GM18520 (cell line): ENCODE data around the gene BEGAIN.
"Not testable (repeated sequence)": the region's sequence is repeated elsewhere in the genome, so short reads cannot be mapped to it uniquely, and the experiment has no call there.

Experiments
- ATAC-seq: cut with Tn5 transposase; IDR thresholded peaks from one replicate; pipeline ENCODE4 v1.9.1; 2021; ENCODE audit not compliant: unreplicated experiment

BEGAIN gene

DNA sequence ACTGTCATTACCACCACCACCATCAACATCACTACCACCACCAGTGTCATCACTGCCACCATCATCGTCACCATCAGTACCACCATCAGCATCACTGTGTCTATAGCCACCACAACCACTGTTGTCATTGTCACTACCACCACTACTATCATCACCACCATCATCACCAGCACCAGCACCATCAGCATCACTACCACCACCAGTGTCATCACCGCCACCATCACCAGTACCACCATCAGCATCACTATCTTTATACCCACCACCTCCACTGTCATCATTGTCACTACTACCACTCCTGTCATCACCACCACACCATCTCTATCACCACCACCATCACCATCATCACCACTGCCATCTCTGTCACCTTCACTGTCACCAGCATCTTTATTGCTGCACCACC is 60.6 kb downstream of the BEGAIN start:
- no peak for ATAC-seq

GRCh38 chr14:100526057-100526456 is 61.2 kb downstream of the BEGAIN start:
- no peak for ATAC-seq

GRCh38 chr14:100525615-100526014 is 61.6 kb downstream of the BEGAIN start:
- ATAC-seq = no peak

DNA sequence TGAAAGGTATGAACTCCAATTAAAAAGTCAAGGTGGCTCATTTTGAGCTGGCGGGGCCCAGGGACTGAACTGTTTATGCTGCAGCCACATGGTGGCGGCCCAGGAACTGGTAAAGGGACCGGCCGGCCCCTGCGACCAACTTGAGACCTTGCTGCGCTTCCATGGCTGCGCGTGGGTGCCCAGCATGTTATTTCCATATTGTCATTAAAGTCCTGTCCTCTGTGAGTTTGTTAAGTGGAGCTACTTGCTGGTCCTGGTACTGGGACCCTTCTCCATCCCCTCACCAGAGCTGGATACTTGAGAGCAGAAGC is 62.3 kb downstream of the BEGAIN start:
- no peak for ATAC-seq

DNA sequence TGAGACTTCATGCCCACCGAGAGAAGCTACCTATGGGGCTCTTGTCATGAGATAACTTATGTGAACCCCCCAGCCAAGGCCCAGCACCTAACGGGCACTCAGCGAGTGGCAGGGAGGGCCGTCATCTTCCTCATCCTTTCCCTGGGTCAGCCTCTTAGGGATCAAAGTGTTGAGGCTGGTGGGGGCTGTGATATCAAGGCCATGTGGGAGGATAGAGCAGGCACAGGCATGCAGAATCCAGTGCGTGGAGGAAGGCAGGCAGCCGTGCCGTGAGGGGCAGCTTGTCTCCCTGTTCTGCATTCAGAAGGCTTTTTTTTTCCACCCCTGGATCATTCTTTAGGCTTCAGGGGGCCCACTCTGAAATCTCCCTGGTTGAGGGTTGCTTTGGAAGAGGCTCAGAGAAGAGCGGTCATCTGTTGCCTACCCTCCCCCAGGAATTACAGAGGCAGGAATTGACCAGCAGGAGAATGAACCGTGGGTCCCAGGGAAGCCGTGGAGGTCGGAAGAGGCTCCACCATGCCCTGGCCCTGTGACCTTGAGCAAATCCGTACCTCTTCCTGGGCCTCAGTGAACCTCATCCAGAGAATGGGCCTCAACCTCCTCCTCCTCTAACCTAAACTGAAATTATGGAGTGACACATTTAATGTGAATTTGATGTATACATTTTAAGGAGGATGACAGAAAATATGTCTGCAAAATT is 62.8 kb downstream of the BEGAIN start:
- ATAC-seq = no peak

DNA sequence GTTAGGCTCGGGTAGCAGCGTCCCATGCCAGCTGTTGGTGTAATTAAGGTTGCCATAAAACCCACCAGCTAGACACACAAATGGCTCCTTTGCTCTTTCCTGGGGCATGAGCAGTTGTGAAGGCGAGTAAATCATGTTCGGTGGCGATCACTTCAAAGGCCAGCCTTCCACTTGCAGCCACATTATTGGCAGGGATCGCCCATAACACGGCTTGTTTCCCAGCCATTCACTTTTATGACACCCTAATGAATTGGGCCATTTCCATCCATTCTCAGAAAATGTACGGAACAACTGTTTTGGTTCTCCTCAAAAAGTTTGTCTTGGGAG is 63.4 kb downstream of the BEGAIN start:
- ATAC-seq = no peak

DNA sequence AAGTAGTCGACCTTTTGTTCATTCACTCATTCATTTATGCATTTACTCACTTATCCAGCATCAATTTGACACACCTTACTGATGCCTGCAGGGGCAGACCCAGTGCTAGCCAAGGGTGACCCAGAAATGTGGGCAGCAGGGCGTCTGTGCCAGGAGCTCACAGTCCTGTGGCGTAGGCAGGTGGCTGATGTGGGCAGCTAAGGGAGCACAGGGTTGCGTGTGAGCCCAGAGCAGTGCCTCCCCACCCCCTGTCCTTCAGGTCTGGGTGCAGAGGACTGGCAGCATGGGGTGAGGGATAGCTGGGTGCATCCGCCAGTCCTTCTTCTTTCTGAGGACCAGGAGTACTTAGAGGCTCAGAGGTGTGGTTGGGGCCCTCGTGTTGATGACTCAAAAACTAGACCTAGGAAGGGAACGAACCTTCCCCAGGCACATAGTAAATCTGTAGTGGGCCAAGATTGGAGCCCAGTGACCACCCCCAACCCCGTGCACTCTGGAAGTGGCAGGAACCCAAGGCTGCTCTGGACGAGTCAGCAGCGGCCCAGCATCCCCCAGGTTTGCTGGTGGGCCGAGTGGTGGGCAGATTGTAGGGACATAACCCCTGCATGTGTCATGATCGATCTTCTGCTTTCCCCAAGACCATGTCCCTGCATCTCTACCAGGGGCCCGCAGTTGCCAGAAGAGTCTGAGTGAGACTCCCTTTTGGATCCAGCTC is 63.9 kb downstream of the BEGAIN start:
- ATAC-seq = no peak

DNA sequence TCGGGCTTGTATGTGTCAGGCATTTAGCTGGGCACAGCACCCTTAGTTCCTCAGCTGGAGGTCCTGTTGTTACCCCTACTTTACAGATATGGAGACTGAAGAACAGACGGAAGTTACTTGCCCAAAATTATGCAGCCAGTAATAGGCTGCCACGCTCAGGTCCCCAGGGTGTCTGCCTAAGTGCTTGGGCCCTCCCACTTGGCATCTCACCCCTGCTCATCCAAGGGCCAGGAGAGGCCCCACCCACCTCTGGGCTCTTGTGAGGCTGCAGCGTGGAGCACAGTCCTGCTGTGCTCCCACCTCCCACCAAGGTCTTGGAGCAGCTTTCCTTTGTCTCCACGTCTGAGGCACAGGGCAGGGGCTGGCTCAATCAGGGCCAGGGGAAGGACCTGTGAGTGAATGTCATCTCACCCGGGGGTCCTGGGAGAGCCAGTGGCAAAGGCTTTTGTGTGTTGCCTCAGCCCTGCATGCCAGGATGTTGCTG is 64.6 kb downstream of the BEGAIN start:
- ATAC-seq = no peak

GRCh38 chr14:100506053-100506452 is 81.2 kb downstream of the BEGAIN start:
- ATAC-seq = not testable (repeated sequence)

DNA sequence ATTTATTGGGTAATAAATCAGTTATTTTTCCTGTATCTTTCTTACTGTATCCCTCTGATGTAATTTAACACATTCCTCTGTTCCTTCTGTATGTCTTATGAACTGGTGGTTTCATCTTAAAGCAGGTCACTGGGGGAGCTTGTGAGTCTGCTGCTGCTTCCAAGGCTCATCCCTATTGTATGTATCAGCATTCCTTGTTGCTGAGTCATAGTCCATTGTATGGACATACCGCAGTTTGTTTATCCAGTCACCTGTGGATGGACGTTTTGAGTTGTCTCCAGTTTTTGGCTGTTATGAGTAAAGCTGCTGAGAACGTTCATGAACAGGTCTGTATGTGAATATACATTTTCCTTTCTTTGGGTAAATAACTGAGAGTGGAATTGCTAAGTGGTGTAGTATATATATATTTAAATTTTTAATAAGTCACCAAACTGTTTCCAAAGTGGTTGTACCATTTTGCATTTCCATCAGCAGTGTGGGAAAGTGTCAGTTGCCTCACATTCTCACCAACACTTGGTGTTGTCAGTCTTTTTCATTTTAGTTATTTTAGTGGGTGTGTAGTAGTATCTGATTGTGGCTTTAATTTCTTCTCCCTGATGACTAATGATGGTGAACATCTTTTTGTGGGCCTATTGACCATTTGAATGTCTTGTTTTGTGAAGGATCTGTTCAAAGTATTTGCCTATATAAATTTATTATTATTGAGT is 82.7 kb downstream of the BEGAIN start:
- no peak for ATAC-seq

- no peak for ATAC-seq
Measured at GRCh38 chr14:100503251-100503650, 84.0 kb downstream of the BEGAIN start.

GRCh38 chr14:100502622-100503220 is 84.5 kb downstream of the BEGAIN start:
- no peak for ATAC-seq

DNA sequence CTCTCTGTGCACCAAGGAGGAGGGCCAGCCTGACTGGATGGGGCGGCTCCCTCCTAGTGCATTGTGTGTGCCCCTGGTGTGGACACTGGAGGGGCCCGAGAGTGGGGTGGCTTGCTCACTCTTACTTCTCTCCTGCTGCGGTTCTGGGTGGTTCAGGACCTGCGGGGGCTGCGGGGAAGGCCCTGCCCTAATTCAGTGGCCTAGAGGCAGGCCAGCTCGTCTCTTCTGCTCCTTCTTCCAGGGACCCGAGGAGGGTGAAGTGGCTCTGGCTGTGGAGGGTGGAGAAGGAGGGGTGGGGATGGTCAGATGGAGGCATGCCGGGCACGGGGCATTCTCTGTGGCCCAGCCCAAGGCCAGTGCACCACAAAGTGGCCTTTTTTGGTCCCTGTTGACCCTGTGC is 87.1 kb downstream of the BEGAIN start:
- ATAC-seq = no peak

DNA sequence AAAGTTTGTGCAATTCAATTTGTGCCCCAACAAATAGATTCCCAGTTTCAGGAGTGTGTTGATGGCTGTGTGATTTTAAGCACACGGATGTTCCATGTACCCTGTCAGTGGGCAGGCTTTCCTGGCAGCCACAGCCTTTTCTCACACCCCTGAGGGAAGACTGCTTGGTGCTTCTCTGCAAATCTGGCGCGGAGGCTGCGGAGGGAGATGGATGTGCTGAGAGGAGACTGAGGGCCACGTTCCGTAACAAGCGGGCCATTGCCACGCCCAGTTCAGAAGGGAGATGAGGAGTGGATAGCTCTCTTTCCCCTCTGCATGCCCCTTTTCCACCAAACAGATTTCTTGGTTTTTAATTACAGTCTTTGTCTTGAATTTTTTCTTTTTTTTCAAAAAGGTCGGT is 89.1 kb downstream of the BEGAIN start:
- no peak for ATAC-seq

DNA sequence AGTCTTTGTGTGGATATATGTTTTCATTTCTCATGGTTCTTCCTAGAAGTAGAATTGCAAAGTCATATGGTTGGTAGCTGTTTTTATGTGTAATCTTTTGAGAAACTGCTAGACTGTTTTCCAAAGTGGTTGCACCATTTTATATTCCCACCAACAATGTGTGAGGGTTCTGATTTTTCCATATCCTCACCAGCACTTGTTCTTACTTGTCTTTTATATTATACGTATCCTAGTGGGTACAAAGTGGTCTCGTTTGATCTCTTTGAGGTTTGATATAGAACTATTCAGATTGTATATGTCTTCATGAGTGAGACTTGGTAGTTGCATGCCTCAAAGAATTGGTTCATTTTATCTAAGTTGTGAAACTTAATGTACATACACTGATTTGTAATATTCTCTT is 91.3 kb downstream of the BEGAIN start:
- ATAC-seq = no peak

DNA sequence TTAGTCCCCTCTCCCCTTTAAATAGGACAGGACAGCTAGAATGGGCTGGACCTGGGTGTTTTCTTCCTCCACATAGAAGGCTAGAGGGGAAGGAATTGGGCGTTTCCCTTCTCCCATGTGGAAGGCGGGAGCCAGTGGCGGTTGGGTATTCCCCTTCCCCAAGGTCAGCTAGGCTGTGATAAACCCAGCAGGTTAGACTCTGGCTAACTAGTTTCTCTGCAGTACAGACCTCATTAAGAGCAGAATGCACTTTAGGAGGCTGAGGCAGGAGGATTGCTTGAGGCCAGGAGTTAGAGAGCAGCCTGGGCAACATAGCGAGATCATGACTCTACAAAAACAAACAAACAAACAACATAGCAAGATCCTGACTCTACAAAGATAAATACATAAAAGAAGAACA is 92.6 kb downstream of the BEGAIN start:
- no peak for ATAC-seq

GRCh38 chr14:100490252-100490651 is 97.0 kb downstream of the BEGAIN start:
- ATAC-seq = no peak

- ATAC-seq = no peak
Measured at GRCh38 chr14:100488057-100488456, 99.2 kb downstream of the BEGAIN start.

DNA sequence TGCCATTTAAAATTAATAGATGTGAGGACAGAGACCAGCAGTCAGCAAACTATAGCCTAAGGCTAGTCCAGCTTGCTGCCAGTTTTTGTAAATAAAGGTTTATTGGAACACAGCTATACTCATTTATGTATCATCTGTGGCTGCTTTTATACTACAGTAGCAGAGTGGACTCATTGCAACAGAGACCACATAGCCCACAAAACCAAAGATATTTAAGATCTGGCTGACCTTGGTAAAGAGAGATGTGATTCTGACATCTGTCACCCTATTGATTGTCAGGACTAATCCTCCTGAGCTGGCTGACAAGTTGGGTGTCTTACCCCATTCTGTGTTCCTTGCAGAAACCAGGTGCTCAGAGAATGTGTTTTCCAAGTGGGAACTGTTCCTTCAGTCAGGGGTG is 99.9 kb downstream of the BEGAIN start:
- ATAC-seq = no peak
